HT1080 (cell line): ENCODE data around the gene ERFL. TPM values are rescaled to one million over a fixed set of nuclear protein-coding genes. Genes with fewer than 3 reads are reported as not detected.

Experiments
- DNase-seq: peaks from one replicate; pipeline ENCODE4 v3.0.0-alpha.2; 2015; ENCODE audit warnings: low read depth
- total RNA-seq: library from RNA; depleted of rRNA; stranded (reverse); fragments of >200 nt; shearing (Covaris generic); gene quantifications from 2 replicates; pipeline ENCODE4 v1.2.3, GENCODE V29; 2014

Gene ERFL
- total RNA-seq, 1 experiment from 2014 or later, result 0.72 TPM

DNA sequence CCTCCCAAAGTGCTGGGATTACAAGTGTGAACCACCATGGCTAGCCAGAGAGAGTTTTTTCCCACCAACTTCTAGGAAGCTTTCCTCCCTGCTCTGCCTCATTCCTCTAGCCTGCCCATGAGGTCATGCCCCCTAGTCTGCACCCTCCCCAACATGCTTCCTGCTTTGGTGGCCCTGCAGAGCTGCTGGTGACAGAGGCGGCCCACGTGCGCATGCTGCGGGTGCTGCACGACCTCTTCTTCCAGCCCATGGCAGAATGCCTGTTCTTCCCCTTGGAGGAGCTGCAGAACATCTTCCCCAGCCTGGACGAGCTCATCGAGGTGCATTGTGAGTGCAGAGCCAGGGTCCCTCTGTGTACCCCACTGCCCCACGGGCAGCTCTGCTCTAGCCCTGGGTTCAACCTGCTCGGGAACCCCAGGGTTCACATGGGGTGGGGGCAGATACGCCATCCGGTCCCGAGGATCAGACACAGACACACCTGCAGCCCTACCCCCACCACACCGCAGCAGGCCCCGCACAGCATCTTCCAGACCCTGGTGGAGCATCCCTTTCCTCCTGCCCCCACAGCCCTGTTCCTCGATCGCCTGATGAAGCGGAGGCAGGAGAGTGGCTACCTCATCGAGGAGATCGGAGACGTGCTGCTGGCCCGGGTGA is 26.4 kb downstream of the ERFL start:
- DNase-seq, result no peak

DNA sequence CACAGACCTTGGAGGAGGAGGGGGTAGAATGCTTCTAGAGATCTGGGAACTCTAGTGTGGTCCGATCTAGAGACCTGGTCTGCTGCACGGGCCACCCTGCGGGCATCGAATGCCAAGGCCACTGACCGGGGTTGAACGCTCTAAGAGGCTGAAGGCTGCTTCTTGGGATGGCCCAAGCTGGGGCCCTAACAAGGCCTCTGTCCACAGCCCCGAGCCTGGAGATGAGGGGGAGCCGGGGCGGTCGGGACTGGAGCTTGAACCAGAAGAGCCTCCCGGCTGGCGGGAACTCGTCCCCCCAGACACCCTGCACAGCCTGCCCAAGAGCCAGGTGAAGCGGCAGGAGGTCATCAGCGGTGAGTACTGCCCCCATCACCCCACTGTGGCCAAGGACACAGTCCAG is 30.0 kb downstream of the ERFL start:
- no peak for DNase-seq

DNA sequence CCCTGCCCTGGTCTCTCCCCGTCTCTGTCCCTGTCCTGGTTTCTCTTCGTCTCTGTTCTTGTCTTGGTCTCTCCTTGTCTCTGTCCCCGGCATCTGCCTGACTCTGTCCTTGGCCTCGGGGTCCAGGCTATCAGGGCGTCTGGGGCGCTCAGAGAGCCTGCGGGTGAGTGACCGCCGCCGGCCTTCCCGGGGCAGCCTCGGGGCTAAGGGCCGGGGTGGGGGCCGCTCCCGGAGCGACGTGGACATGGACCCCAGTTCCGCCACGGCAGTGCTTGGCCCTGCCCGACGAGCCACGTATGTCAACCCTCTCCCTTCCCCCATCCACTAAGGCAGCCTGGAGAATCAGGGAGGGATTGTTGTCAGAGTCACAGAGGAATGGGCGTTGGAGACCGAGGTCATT is 30.4 kb downstream of the ERFL start:
- DNase-seq, result no peak

DNA sequence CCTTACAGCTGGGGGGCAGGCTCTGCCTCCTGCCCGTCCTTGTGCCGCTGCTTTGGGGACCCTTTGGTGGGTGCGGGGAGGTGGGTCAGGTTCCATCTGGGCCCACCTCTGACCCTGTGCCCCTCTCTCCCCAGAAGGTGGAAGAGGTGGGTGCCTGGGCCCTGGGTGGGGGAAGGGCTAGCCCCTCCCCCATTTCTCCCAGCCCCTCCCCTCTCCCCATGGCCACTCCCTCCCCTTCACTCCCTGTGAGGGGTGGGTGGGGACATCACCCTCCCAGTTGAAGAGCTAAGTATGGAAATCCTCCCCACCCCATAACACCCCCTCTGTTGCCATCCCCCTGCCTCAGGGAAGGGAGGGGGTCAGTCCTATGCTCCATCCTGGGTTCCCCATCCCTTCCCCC is 31.1 kb downstream of the ERFL start:
- DNase-seq, result no peak

DNA sequence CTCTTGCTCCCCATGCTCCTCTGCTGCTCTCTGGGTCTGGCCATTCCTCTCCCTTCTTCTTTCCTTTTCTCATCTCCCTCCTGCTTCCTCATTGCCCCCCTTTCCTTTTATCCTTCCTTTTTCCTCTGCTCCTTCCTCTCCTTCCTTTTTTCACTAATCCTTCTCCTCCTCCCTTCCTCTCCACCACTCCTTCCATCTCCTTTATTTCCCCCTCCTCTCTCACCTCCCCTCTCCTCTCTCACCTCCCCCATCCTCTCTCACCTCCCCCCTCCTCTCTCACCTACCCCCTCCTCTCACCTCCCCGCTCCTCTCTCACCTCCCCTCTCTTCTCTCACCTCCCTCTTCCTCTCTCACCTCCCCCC is 31.7 kb downstream of the ERFL start:
- no peak for DNase-seq

DNA sequence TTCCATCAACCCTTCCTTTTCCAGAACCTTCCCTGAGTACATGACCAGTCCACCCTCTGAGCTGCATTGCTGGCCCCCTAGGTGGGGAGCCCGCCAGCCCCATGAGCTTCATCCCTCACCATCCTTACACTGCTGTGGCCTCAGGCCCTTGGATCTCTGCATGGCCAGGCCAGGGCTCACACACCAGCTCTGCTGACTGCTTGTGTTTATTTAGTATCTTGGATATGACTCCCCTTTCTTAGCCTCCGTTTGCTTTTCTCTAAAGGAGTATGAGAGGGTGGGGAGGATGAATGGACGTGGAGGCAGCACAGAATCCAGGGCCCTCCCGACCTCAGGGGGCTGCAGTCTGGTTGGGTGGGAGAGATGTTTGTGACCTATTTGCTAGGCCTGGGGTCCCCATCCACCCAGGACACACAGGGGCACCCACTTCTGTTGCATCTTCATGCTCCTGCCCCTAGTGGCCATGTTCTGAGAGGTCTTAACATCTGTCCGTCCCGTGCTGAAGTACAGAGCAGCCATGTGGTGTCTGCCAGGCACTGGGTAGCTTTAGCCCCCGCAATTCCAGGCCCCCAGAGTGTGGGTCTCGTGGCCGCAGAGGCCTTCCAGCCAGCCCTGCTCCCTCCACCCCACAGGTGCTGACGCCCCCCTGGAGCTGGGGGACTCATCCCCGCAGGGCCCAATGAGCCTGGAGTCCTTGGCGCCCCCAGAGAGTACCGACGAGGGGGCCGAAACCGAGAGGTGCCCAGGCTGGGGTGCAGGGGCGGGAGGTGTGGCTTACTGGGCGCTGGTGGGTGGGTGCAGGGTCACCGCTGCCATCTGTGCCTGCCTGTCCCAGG is 32.3 kb downstream of the ERFL start:
- DNase-seq, result no peak

DNA sequence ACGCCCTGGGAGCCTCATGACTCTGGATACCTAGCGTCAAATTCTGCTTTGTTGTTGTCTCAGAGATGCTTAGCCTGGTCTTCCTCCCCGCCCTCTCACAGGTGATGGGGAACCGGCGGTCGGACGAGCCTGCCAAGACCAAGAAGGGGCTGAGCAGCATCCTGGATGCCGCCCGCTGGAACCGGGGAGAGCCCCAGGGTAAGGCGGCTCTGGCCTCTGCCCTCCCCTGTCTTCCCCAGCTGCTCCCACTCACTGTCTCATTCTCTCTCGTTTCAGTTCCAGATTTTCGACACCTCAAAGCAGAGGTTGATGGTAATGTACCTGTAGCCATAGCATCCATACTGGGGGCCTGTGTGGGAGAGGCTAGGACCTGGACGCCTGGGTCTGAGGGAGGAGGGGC is 33.9 kb downstream of the ERFL start:
- no peak for DNase-seq

DNA sequence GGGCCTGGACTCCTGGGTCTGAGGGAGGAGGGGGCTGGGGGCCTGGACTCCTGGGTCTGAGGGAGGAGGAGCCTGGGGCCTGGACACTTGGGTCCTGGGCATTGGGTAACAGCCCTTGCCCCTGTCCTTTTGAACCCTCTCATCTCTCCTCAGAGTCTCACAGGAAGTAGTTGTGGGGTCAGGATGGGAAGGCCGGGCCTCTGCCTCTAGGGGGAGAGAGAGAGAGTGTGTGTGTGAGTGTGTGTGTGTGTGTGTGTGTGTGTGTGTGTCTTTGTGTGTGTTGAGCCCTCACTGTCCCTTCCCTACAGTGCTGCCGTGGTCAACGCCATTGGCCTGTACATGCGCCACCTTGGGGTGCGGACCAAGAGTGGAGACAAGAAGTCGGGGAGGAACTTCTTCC is 34.4 kb downstream of the ERFL start:
- DNase-seq, result peak; percentile 59

DNA sequence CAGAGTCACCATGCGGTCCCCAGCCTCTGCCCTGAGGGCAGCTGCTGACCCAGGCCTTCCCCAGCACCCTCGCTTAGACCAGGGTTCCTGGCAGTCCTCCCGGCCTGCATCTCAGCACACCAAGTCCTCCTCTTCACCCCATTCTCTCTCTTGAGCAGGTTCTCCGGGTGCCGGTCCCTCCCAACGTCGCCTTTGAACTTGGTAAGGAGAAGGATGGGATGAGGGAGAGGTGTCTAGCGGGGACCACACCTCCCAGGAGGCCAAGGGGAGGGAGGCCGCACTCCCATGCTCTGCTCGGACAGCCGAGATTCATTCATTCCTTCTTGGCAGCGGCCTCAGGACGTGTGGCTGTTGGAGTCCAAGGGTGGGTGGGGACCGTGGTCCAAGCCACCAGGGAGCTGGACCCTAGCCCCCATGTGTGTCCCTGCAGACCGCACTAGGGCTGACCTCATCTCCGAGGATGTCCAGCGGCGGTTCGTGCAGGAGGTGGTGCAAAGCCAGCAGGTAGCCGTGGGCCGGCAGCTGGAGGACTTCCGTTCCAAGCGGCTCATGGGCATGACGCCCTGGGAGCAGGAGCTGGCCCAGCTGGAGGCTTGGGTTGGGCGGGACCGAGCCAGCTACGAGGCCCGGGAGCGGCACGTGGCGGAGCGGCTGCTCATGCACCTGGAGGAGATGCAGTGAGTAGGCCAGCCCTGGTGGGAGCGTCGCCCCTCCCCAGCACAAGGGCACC is 35.9 kb downstream of the ERFL start:
- DNase-seq, result no peak

DNA sequence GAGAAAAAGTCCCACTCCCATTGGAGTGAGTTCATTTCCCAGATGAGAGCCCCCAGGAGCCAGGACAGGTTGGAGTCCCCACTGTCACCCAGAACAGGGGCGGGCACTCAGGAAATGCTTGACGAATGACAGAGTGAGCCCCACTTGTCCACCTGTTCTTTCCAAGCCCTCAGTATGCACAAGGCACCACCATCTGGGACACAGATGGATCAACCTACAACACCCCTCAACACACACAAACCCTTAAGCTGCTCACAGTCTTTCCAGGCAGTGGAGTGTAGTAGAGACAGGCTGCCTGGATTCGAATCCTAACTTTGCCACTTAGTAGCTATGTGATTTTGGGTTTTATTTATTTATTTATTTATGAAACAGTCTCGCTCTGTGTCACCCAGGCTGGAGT is 37.3 kb downstream of the ERFL start:
- no peak for DNase-seq

DNA sequence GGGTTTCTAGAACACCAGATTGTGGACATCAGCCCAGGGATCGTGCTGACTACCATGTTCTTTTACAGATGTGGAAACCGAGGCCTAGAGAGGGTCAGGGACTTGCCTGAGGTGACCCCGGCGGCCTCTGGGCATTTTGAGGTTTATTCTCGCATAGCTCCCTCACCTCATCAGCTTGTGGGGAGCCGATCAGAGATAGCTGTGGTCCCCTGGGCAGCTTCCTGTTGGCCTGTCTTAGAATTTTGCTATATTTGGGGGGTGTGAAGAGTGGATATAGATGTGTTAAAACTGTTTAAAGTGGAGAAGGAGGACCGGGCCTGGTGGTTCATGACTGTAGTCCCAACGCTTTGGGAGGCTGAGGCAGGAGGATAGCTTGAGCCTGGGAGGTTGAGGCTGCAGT is 38.4 kb downstream of the ERFL start:
- no peak for DNase-seq

DNA sequence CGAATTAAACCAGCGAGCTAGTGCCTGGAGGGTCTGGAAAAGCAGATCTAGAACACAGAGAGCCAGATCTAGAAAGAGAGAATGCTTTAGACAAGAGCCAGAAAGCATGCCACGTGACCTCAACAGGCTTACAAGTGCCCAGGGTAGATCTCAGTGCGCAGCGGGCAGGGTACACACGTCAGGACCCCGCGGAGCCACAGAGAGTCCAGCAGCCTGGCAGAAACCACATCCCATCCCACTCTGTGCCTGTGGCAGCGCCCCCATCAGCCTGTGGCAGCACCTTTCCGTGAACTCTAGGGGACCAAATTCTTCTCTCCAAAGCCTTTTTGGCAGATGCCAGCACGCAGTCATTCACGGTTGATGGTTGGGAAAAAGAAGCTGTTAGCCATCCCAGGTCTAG is 39.3 kb downstream of the ERFL start:
- DNase-seq, result no peak

DNA sequence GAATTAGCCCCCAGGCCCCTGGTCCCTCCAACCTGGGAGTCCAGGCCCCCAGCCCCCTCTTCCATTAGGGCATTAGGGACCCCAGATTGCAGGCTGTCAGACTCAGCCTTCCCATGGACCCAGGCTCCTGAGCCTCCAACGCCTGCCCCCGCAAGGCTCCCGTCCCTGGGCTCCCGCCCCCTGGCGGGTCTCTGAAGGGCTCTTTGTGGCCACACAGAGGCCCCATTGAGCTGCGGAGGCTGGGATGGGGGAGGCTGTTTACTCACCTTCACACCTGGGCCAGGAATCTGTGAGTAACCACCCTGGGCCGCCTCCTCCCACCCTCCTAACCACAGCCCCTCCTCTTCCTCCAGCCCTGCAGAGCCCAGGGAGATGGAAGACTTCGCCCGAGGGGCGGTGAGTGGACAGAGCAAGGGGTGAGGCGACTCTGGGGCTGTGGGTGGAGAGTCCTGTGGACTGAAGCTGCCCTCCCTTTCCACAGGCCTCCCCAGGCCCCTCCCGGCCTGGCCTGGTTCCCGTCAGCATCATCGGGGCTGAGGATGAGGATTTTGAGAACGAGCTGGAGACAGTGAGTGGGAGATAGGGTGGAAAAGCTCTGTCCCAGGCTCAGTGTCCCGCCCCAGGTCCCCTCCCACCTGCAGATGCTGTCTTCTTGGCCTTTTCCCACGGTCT is 40.4 kb downstream of the ERFL start:
- peak; percentile 96 for DNase-seq

DNA sequence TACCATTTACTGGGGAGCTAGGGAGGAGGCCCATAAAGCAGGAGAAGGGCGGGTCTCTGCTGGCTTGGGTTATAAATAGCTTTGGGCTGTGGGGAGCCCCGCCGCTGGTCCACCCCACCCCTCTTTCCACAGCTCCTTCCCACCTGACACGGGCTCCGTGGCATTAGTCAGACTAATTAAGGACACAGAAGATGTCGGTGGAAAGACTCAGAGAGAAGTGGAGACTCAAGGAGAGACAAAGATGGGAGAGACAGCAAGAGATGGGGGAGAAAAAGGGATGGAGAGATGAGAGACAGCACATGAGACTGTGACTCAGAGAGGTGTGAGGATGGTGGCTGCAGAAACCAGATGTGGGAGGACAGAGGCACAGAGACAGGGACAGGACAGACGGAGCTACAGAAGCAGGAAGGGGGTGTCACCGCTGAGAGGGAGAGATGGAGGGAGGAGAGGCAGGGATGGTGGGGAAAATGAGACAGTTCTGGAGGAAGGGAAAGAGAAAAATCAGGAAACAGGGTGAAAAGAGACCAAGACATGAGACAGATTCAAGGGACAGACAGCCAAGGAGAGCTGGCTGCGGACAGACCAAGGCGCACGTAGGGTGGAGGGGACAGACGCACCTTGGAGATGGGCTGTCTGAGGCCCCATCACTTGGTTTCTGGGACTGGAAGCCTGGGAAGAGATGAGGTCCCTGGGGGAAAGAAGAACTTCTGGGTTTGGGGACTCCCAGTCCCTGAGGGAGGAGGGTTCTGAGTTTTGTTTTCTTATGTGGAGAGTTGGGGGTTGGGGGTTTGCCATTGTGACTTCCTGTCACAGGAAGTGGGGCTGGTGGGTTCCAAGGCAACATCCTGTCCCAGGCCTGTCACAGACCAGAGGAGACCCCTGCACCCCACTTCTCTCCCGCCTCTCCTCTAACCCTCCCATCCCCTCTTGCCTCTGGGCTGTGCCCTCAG is 41.2 kb downstream of the ERFL start:
- peak; percentile 60 for DNase-seq

DNA sequence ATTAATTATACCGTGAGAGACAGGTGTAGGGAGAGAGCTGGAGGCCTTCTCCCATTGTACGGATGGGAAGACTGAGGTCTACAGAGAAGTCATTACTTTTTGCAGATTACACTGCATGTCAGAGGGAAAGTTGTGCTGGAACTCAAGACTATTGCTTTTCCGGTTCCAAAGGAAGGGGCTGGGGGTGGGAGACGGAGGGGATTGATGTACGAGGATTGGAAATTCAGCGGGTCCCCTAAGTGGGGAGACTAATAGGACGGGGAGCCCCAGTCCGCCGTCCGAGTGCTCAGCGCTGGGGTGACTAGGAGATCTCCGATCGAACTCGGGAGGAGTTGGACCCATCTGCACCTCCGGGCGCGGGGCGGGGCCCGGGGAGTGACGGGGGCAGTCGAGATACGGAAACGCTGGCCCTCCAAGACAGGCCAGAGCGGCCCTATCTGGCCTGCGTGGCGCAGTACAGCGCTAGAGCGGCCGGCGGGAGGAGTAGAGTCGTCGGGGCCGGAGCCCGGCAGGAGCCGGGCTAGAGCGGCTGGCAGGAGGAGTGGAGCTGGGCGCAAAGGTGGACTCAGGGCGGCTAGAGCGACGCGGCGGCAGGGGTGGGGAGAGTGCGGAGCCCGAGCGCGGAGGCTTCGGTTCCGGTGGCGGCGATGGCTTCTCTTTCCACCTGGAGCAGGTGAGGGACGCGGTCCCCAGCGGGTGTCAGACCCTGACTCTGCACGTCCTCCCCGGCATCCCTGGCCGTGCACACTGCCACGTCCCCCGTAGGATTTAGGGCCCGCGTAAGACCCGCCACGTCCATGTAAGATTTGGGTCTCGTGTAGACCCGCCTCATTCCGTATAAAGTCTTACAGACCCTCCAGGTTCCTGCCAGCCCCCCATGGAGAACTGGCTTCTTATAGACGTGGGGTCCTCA is 44.2 kb downstream of the ERFL start:
- DNase-seq, result peak; percentile 97

DNA sequence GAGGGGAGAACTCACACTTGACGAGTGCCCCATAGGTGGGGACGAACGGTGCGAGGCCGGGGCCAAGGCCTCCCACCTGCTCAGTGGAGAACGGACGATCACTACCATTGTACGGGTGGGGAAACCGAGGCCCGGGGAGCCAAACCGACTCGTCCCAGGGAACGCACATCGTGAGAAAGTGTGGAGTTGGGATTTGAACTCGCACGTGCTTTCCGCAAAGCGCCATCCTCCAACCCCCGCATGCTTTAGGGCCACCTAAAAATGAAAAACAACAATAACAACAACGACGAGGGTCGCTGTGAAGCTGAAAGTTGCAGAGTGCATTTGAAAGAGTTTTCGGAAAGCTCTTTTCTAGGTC is 44.8 kb downstream of the ERFL start:
- no peak for DNase-seq

DNA sequence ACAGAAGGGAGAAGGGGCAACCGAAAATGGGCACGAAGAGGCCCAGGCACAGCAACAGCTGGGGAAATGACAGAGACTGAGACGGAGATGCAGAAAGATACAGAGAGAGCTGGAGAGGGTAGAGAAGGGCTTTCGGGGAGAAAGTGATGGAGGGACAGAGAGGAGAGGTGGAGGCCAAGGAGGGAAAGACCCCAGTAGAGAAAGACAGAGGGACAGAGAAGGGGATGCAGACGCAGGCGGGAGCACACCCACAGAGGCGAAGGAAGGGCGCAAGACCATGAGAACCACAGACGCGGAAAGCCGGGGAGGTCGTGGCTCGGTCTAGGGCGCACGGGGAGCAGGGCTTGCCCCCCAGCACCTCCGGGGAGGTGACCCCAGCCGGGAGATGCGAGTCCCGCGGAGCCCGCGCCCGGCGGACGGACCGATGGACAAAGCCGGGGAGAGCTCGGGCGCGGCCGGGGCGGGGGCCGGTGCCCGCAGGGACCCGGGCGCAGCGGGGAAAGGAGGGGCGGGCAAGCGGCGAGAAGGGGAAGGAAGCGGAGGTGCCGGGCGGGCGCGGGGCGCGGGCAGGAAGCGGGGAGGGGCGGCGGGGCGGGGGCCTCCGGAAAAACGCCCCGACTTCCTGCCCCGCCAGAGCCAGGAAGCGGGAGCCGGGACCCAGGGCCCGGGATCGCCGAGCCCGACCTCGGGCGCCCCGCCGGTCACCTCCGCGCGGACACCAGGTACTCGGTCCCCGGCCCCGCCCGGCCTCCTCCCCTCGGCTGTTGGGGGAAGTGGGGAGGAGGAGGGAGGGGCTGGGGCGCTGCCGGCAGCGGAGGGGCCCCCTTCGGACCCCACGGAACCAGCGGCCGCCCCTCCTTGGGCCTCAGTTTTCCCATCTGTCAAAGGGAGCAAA is 45.4 kb downstream of the ERFL start, which contains the start of gene ARHGEF1:
ARHGEF1 (plus strand) TSS at position 617 of the 895 bp plus-strand sequence. CDS start 4,899 bp downstream, outside the sequence.
- DNase-seq, result no peak

DNA sequence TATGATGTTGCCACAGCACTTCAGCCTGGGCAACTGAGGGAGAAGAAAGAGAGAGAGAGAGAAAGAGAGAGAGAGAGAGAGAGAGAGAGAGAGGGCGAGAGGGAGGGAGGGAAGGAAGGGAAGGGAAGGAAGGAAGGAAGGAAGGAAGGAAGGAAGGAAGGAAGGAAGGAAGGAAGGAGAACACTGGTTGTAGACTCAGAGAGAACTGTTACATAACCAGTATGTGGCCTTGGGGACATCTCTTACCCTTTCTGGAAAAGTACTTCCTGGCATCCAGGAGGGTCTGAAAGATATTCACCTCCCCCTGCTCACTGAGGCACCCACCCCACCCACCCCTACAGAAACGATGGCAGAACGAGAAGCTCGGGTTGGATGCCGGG is 47.9 kb downstream of the ERFL start:
- no peak for DNase-seq
